Endothelial cell of umbilical vein (primary cell): ENCODE results near the gene ZNF385C. TPM values are rescaled to one million over a fixed set of nuclear protein-coding genes. Genes with fewer than 3 reads are reported as not detected.

Source experiments
- BruUV-seq: library from RNA; stranded (reverse); fragments of 400-500 nt; replicated peaks from 2 replicates; lab custom pipeline; 2021; lab: Mats Ljungman, UMichigan
- CTCF ChIA-PET: fragments of 300-600, 350-600 bp; sonication (Branson Sonifier 250); formaldehyde crosslinking; loops from one replicate; lab custom pipeline; 2021; ENCODE audit warnings: antibody characterized with exemption, inconsistent platforms; lab: Charles Lee
- POLR2A ChIA-PET: fragments of 300-600, 350-600 bp; sonication (Branson Sonifier 250); formaldehyde crosslinking; loops from one replicate; lab custom pipeline; 2021; ENCODE audit warnings: antibody characterized with exemption, inconsistent platforms; lab: Charles Lee
- DNase-seq: peaks from one replicate; pipeline ENCODE4 v3.0.0-alpha.2; 2011; ENCODE audit warnings: low read depth, low spot score
- FAIRE-seq: peaks from 2 replicates; lab custom pipeline; 2011; peaks lifted over from hg19 to GRCh38; lab: Jason Lieb, UNC
- H2AFZ ChIP-seq: 2 replicates; pipeline ENCODE4 v1.6.0; 2012; ENCODE audit warnings: low read depth, low read length, control low read depth, inconsistent platforms
- H3K27ac ChIP-seq: 2 replicates; pipeline ENCODE4 v1.5.1; 2011; ENCODE audit warnings: low read depth, mild to moderate bottlenecking, control low read depth, low read length, moderate library complexity; ENCODE audit not compliant: insufficient read depth
- H3K27me3 ChIP-seq, 2 experiments: 2 replicates each; pipeline versions ENCODE4 v1.6.0 to v1.6.1; 2011; ENCODE audit warnings: low read length in 2 of 2, mixed read lengths in 1 of 2; ENCODE audit not compliant: control insufficient read depth in 2 of 2, insufficient read depth in 2 of 2
- H3K36me3 ChIP-seq, 2 experiments: 2 replicates in 1 of 2; 3 replicates in 1 of 2; pipeline ENCODE4 v1.5.1; 2011; ENCODE audit warnings: low read length in 2 of 2, mild to moderate bottlenecking in 1 of 2, moderate library complexity in 1 of 2; ENCODE audit not compliant: control insufficient read depth in 2 of 2, insufficient read depth in 2 of 2; ENCODE audit errors: extremely low read depth in 1 of 2
- H3K4me1 ChIP-seq: 3 replicates; pipeline ENCODE4 v1.5.1; 2011; ENCODE audit warnings: mild to moderate bottlenecking, low read length; ENCODE audit not compliant: control insufficient read depth, insufficient read depth; ENCODE audit errors: extremely low read depth
- H3K4me2 ChIP-seq: 2 replicates; pipeline ENCODE4 v1.6.1; 2011; ENCODE audit warnings: low read length, control low read depth, mixed read lengths; ENCODE audit not compliant: insufficient read depth
- H3K4me3 ChIP-seq, 3 experiments: fragments of 200-600 bp in 1 of 3; sonication (generic), shearing (Covaris generic) in 1 of 3; replicated peaks in 1 of 3; 2 replicates each; pipeline ENCODE4 v1.5.1; 2011 to 2016; ENCODE audit warnings: control low read depth in 3 of 3, low read length in 3 of 3, mild to moderate bottlenecking in 2 of 3, inconsistent platforms in 1 of 3, low read depth in 1 of 3, moderate library complexity in 1 of 3; ENCODE audit not compliant: insufficient read depth in 1 of 3
- H3K79me2 ChIP-seq: 2 replicates; pipeline ENCODE4 v1.6.0; 2012; ENCODE audit warnings: low read length, inconsistent platforms; ENCODE audit not compliant: control insufficient read depth, insufficient read depth
- H3K9ac ChIP-seq: replicated peaks from 2 replicates; pipeline ENCODE3; 2011; ENCODE audit warnings: low read length, control low read depth; ENCODE audit not compliant: insufficient read depth; ENCODE audit errors: extremely low read depth
- H3K9me1 ChIP-seq: replicated peaks from 3 replicates; pipeline ENCODE4 v1.6.0; 2011; ENCODE audit warnings: mild to moderate bottlenecking, low read length; ENCODE audit not compliant: control insufficient read depth, insufficient read depth; ENCODE audit errors: extremely low read depth
- H3K9me3 ChIP-seq: replicated peaks from 2 replicates; pipeline ENCODE4 v1.5.1; 2012; ENCODE audit warnings: low read length, inconsistent platforms; ENCODE audit not compliant: control insufficient read depth, insufficient read depth
- H4K20me1 ChIP-seq: replicated peaks from 2 replicates; pipeline ENCODE3; 2011; ENCODE audit warnings: mild to moderate bottlenecking, low read length; ENCODE audit not compliant: control insufficient read depth, insufficient read depth; ENCODE audit errors: extremely low read depth
- EZH2 ChIP-seq: IDR thresholded peaks from 2 replicates; pipeline ENCODE4 v1.6.1; 2012; ENCODE audit warnings: borderline replicate concordance, low read depth, mild to moderate bottlenecking, moderate library complexity, low read length, inconsistent platforms; ENCODE audit not compliant: severe bottlenecking
- FOS ChIP-seq: IDR thresholded peaks from 2 replicates; pipeline ENCODE4 v1.6.1; 2011; ENCODE audit warnings: mild to moderate bottlenecking, low read length, moderate library complexity, borderline replicate concordance; ENCODE audit not compliant: insufficient read depth
- GATA2 ChIP-seq: IDR thresholded peaks from 2 replicates; pipeline ENCODE4 v1.7.0; 2011; ENCODE audit warnings: low read depth, mild to moderate bottlenecking, moderate library complexity, mixed read lengths, low read length; ENCODE audit not compliant: insufficient read length, insufficient read depth
- JUN ChIP-seq: IDR thresholded peaks from 2 replicates; pipeline ENCODE4 v1.6.1; 2011; ENCODE audit warnings: borderline replicate concordance, low read depth; ENCODE audit not compliant: insufficient read length, insufficient read depth
- MYC ChIP-seq: IDR thresholded peaks from one replicate; pipeline ENCODE4 v1.6.1; 2011; ENCODE audit warnings: mild to moderate bottlenecking, low read depth, low read length
- POLR2A ChIP-seq: IDR thresholded peaks from 2 replicates; pipeline ENCODE4 v1.6.1; 2012; ENCODE audit warnings: low read depth, mild to moderate bottlenecking, control low read depth, low read length
- POLR2AphosphoS5 ChIP-seq: IDR thresholded peaks from 2 replicates; pipeline ENCODE4 v1.6.1; 2012; ENCODE audit warnings: low read depth, mild to moderate bottlenecking, control low read depth, low read length, moderate library complexity; ENCODE audit not compliant: insufficient read depth
- dilution Hi-C: fragments of 300-500 bp; cut with MboI; formaldehyde crosslinking; loops from one replicate; pipeline ENCODE4 v1.15.0; 2019; ENCODE audit warnings: low sequenced_read_pairs; ENCODE audit not compliant: extremely low pct_ligation_motif_present
- intact Hi-C: fragments of 100-400 bp; cut with micrococcal nuclease; formaldehyde crosslinking; loops from one replicate; pipeline ENCODE4 v1.10.0; 2022
- polyA plus RNA-seq, 4 experiments: library from polyadenylated mRNA; depleted of rRNA in 3 of 4; stranded (reverse) in 3 of 4; unstranded in 1 of 4; fragments of >200 nt; gene quantifications; 2 replicates each; pipeline versions ENCODE4 v1.2.1 to v1.2.3, GENCODE V29; 2011 to 2012; ENCODE audit warnings: missing spikeins in 1 of 4
- total RNA-seq: library from RNA; stranded (reverse); gene quantifications from 2 replicates; pipeline ENCODE4 v1.2.3, GENCODE V29; 2021
- TF ChIP-seq, protein P1 (sequence below), 2 donors: IDR thresholded peaks; 1 replicate in 1 of 2; 2 replicates in 1 of 2; pipeline ENCODE4 v1.5.1; 2011; ENCODE audit warnings: low read length in 2 of 2, mild to moderate bottlenecking in 2 of 2, moderate library complexity in 2 of 2, control low read depth in 1 of 2, inconsistent platforms in 1 of 2, low read depth in 1 of 2; ENCODE audit not compliant: insufficient read depth in 1 of 2; ENCODE audit errors: extremely low read depth in 1 of 2
- TF ChIP-seq, protein P2 (sequence below): IDR thresholded peaks from 2 replicates; pipeline ENCODE4 v1.6.1; 2011; ENCODE audit not compliant: insufficient read depth, insufficient read length

ZNF385C gene
- total and polyA plus RNA-seq, 2 donors (not counting 3 experiments of a cell fraction or from before 2014, with no cell fraction given): 0.07 TPM; not detected in 1

DNA sequence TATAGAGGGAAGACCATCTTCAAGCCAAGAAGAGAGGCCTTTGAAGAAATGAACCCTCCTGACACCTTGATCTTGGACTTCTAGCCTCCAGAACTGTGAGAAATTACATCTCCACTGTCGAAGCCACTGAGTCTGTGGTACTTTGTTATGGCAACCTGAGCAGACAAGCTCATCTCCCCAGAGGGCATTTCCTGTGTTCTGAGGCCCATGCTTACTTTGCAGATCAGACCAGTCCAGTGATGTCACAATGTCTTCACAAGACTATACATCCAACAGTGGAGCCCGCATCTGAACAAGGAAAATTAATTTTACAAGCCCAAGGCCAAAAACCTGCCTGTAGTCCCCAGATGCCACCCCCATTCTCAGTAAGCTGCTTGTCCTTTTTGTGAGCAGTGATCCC, 33.1 kb downstream of the ZNF385C start:
- H3K27ac ChIP-seq: no peak overlapping the region
- H3K9ac ChIP-seq: no peak overlapping the region
- no peak overlapping the region for H3K4me2 ChIP-seq
- no peak overlapping the region for H3K4me3 ChIP-seq
- ChIA-PET POLR2A (no interaction called here), CTCF (interaction anchor here (0.7 to 3.3 kb wide), 17 partner anchors 9 to 122 kb away, joined by 3 to 24 read pairs (median 4); partner anchors contain the start of genes KAT2A and KCNH4)
- FAIRE-seq: no peak
- H3K9me1 ChIP-seq: no peaks in the 10 kb centered on the region
- H3K36me3 ChIP-seq: no peaks in the 10 kb centered on the region
- DNase-seq: no peak
- H3K79me2 ChIP-seq: no peaks in the 10 kb centered on the region
- intact Hi-C loops: loop anchor here (5.0 kb wide), 1 partner anchor 117 kb away; the partner anchor contains the start of gene KCNH4
- no peak for TF ChIP-seq JUN
- TF ChIP-seq POLR2AphosphoS5: no peak
- TF ChIP-seq MYC: no peak
- TF ChIP-seq, protein P1, sequence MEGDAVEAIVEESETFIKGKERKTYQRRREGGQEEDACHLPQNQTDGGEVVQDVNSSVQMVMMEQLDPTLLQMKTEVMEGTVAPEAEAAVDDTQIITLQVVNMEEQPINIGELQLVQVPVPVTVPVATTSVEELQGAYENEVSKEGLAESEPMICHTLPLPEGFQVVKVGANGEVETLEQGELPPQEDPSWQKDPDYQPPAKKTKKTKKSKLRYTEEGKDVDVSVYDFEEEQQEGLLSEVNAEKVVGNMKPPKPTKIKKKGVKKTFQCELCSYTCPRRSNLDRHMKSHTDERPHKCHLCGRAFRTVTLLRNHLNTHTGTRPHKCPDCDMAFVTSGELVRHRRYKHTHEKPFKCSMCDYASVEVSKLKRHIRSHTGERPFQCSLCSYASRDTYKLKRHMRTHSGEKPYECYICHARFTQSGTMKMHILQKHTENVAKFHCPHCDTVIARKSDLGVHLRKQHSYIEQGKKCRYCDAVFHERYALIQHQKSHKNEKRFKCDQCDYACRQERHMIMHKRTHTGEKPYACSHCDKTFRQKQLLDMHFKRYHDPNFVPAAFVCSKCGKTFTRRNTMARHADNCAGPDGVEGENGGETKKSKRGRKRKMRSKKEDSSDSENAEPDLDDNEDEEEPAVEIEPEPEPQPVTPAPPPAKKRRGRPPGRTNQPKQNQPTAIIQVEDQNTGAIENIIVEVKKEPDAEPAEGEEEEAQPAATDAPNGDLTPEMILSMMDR (IDR thresholded peaks at IDR 0.05; ENCODE audit: extremely low read depth in 1 of 2, insufficient read depth in 1 of 2, low read depth in 1 of 2, low read length in 2 of 2): no peak
- TF ChIP-seq POLR2A: no peak
- no peak for TF ChIP-seq EZH2
- no peak for TF ChIP-seq GATA2
- TF ChIP-seq FOS: no peak
- TF ChIP-seq, protein P2, sequence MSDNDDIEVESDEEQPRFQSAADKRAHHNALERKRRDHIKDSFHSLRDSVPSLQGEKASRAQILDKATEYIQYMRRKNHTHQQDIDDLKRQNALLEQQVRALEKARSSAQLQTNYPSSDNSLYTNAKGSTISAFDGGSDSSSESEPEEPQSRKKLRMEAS: no peak
- dilution Hi-C loops: no loop called here
- no peaks in the 10 kb centered on the region for H3K4me1 ChIP-seq
- H4K20me1 ChIP-seq: no peaks in the 10 kb centered on the region
- BruUV-seq: no TSS peak
- H2AFZ ChIP-seq: no peak overlapping the region
- H3K9me3 ChIP-seq: no peaks in the 10 kb centered on the region
- H3K27me3 ChIP-seq: peaks cover 0 to 2% of the 10 kb centered on the region in 2 experiments
